GM12865 (cell line): ENCODE measurements around the gene TBCCD1.
A peak's percentile ranks its signal among the peaks of the same experiment; 100 is the strongest.
"Not testable (repeated sequence)": the region's sequence is repeated elsewhere in the genome, so short reads cannot be mapped to it uniquely, and the experiment has no call there.

Source experiments
- DNase-seq: peaks from one replicate; pipeline ENCODE4 v3.0.0; 2010; ENCODE audit warnings: low read depth
- H3K4me3 ChIP-seq: 2 replicates; pipeline ENCODE4 v1.5.1; 2011; ENCODE audit warnings: mild to moderate bottlenecking, low read depth, low read length, control low read depth
- CTCF ChIP-seq: IDR thresholded peaks from 2 replicates; pipeline ENCODE4 v1.5.1; 2011; ENCODE audit warnings: low read length, control low read depth, low read depth, inconsistent platforms; ENCODE audit not compliant: insufficient read depth; ENCODE audit errors: missing control alignments

The TBCCD1 gene

GRCh38 chr3:186540221-186540834 lies 26.8 kb downstream of the TBCCD1 start:
- peak; percentile 86 for DNase-seq

GRCh38 chr3:186538779-186539178 lies 28.4 kb downstream of the TBCCD1 start:
- peak; percentile 65 for DNase-seq
- no peak for TF ChIP-seq CTCF
- H3K4me3 ChIP-seq, result no peak overlapping the region

More at GRCh38 chr3:186540221-186540834, 26.8 kb downstream of the TBCCD1 start:
- TF ChIP-seq CTCF, result peak; percentile 48
- H3K4me3 ChIP-seq, result no peak overlapping the region

- TF ChIP-seq CTCF, result no peak
- DNase-seq, result peak; percentile 34
- H3K4me3 ChIP-seq, result no peak overlapping the region
Measured at GRCh38 chr3:186536883-186537844, 30.0 kb downstream of the TBCCD1 start.

GRCh38 chr3:186534113-186534669 lies 32.9 kb downstream of the TBCCD1 start:
- H3K4me3 ChIP-seq, result peak overlapping the region; percentile 11

GRCh38 chr3:186532598-186533072 lies 34.5 kb downstream of the TBCCD1 start:
- TF ChIP-seq CTCF, result no peak
- H3K4me3 ChIP-seq, result no peak overlapping the region
- DNase-seq, result peak; percentile 72

More at GRCh38 chr3:186534113-186534669, 32.9 kb downstream of the TBCCD1 start:
- TF ChIP-seq CTCF, result no peak
- peak; percentile 91 for DNase-seq

- DNase-seq, H3K4me3 ChIP-seq: not testable (repeated sequence)
Measured at GRCh38 chr3:186531694-186532093, 35.4 kb downstream of the TBCCD1 start.

- no peak for DNase-seq
- no peak for TF ChIP-seq CTCF
- H3K4me3 ChIP-seq, result no peak overlapping the region
Measured at GRCh38 chr3:186530415-186530814, 36.7 kb downstream of the TBCCD1 start.
